ENCODE results near the gene RASA4.
"Not testable (repeated sequence)": the region's sequence is repeated elsewhere in the genome, so short reads cannot be mapped to it uniquely, and the experiment has no call there.

The RASA4 gene

GRCh38 chr7:102616507-102617125 lies at the start of gene RASA4:
TSS of gene RASA4 (minus strand) at chr7:102616756. CDS start at chr7:102616689, 67 bp downstream.
- not testable (repeated sequence) for H3K27ac ChIP-seq

- H3K27ac ChIP-seq = not testable (repeated sequence)
Measured at GRCh38 chr7:102664765-102665164, 48.2 kb upstream of the RASA4 start.

- H3K27ac ChIP-seq = not testable (repeated sequence)
Measured at GRCh38 chr7:102649924-102650323, 33.4 kb upstream of the RASA4 start, which contains the start of gene SPDYE2B. TSS of gene SPDYE2B (plus strand) at chr7:102650319. CDS start at chr7:102652349, 2,030 bp downstream.

- H3K27ac ChIP-seq = not testable (repeated sequence)
Measured at GRCh38 chr7:102647813-102648212, 31.3 kb upstream of the RASA4 start.

- not testable (repeated sequence) for H3K27ac ChIP-seq
Measured at GRCh38 chr7:102643404-102643803, 26.8 kb upstream of the RASA4 start.

GRCh38 chr7:102642691-102643090 lies 26.1 kb upstream of the RASA4 start, which contains the start of gene UPK3BL1:
TSS of gene UPK3BL1 (minus strand) at chr7:102642791. CDS start at chr7:102642741, 50 bp downstream.
- H3K27ac ChIP-seq = not testable (repeated sequence)

GRCh38 chr7:102638848-102639247 lies 22.3 kb upstream of the RASA4 start:
- H3K27ac ChIP-seq = not testable (repeated sequence)

- not testable (repeated sequence) for H3K27ac ChIP-seq
Measured at GRCh38 chr7:102636956-102637355, 20.4 kb upstream of the RASA4 start.

GRCh38 chr7:102635354-102635753 lies 18.8 kb upstream of the RASA4 start:
- not testable (repeated sequence) for H3K27ac ChIP-seq

GRCh38 chr7:102634299-102634698 lies 17.7 kb upstream of the RASA4 start:
- H3K27ac ChIP-seq = not testable (repeated sequence)

GRCh38 chr7:102630622-102631021 lies 14.1 kb upstream of the RASA4 start:
- not testable (repeated sequence) for H3K27ac ChIP-seq

- not testable (repeated sequence) for H3K27ac ChIP-seq
Measured at GRCh38 chr7:102627271-102627904, 10.8 kb upstream of the RASA4 start.

GRCh38 chr7:102618122-102618521 lies 1.6 kb upstream of the RASA4 start:
- H3K27ac ChIP-seq = not testable (repeated sequence)

GRCh38 chr7:102615930-102616329 lies 626 bp downstream of the RASA4 start:
- not testable (repeated sequence) for H3K27ac ChIP-seq

GRCh38 chr7:102614873-102615272 lies 1.7 kb downstream of the RASA4 start:
- not testable (repeated sequence) for H3K27ac ChIP-seq

- H3K27ac ChIP-seq = not testable (repeated sequence)
Measured at GRCh38 chr7:102614346-102614697, 2.2 kb downstream of the RASA4 start.

- H3K27ac ChIP-seq = not testable (repeated sequence)
Measured at GRCh38 chr7:102613575-102614345, 2.8 kb downstream of the RASA4 start.

- H3K27ac ChIP-seq = not testable (repeated sequence)
Measured at GRCh38 chr7:102611675-102612325, 4.8 kb downstream of the RASA4 start.

- not testable (repeated sequence) for H3K27ac ChIP-seq
Measured at GRCh38 chr7:102611013-102611674, 5.4 kb downstream of the RASA4 start.

- H3K27ac ChIP-seq = not testable (repeated sequence)
Measured at GRCh38 chr7:102610441-102610840, 6.1 kb downstream of the RASA4 start.

- H3K27ac ChIP-seq = not testable (repeated sequence)
Measured at GRCh38 chr7:102609734-102610133, 6.8 kb downstream of the RASA4 start.

GRCh38 chr7:102606848-102607247 lies 9.7 kb downstream of the RASA4 start:
- H3K27ac ChIP-seq = not testable (repeated sequence)

All from 22Rv1 (cell line).